Upper lobe of left lung (tissue), 4 donors: ENCODE results near the gene FRMPD4.

ENCODE experiments used
- CTCF ChIP-seq, 6 experiments: fragments of 450-650 bp in 4 of 6; fragments of 200-600 bp in 2 of 6; sonication (generic) in 2 of 6; IDR thresholded peaks; one replicate each; pipeline ENCODE4 v1.5.1; 2016 to 2019; ENCODE audit warnings: antibody characterized with exemption in 6 of 6
- POLR2A ChIP-seq, 4 donors: fragments of 450-650 bp; IDR thresholded peaks; one replicate each; pipeline ENCODE4 v1.5.1; 2016 to 2017; ENCODE audit warnings: antibody characterized with exemption in 4 of 4, mild to moderate bottlenecking in 2 of 4

- TF ChIP-seq CTCF (IDR thresholded peaks at IDR 0.05) (no peak), POLR2A (IDR thresholded peaks at IDR 0.05) (no peak)
Measured at GRCh38 chrX:12174358-12174757, 36.1 kb downstream of the FRMPD4 start.
